C4-2B (cell line): ENCODE measurements around the gene MAP4K5.

Experiments used
- CTCF ChIP-seq: fragments of 450-650 bp; conservative IDR thresholded peaks from 2 replicates; pipeline ENCODE4 v1.5.1; 2017; ENCODE audit warnings: mild to moderate bottlenecking
- ZFX ChIP-seq: fragments of 450-650 bp; IDR thresholded peaks from 2 replicates; pipeline ENCODE4 v1.6.1; 2017

DNA sequence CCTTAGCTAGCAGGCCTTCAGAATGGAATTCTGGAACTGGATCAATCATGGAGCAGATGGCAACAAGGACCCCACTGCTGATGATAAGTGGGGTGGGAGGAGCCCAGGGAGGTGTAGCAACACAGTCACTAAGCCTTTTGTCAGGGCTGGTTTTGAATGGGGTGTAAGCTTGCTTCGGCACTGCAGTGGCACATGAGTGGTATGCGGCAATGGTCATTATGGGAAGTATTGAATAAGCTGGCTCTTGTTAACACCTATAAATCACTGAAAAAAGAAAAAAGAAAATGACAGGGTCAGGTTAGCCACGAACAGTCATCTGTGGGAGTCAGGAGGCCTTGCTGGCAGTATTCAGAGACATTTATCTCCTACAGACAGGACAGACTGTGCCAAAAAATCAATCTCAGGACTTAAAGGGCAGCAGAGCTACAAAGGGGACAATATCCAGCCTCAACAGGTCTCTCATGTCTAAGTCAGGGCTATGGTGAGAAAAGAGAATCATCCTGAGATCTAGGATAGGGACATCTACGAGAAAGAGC, 154.8 kb downstream of the MAP4K5 start:
- TF ChIP-seq CTCF: no peak
- no peak for TF ChIP-seq ZFX
